Type B pancreatic cell (in vitro differentiated cells): ENCODE data around the gene SPRED2. TPM values are rescaled to one million over a fixed set of nuclear protein-coding genes. Genes with fewer than 3 reads are reported as not detected.

ENCODE experiments used
- DNase-seq: peaks from one replicate; pipeline ENCODE4 v3.0.0; 2021; ENCODE audit warnings: mixed read lengths; ENCODE audit not compliant: unreplicated experiment; ENCODE audit errors: extremely low spot score
- H3K27ac Mint-ChIP-seq: 2 replicates; pipeline ENCODE4 v1.8.0; 2021; ENCODE audit warnings: mild to moderate bottlenecking, mixed read lengths
- H3K27me3 Mint-ChIP-seq: 2 replicates; pipeline ENCODE4 v1.8.0; 2021; ENCODE audit warnings: mixed read lengths
- H3K36me3 Mint-ChIP-seq: 2 replicates; pipeline ENCODE4 v1.8.0; 2021; ENCODE audit warnings: mixed read lengths
- H3K4me1 Mint-ChIP-seq: one replicate; pipeline ENCODE4 v1.8.0; 2021; ENCODE audit warnings: mixed read lengths; ENCODE audit not compliant: unreplicated experiment
- H3K4me3 Mint-ChIP-seq: 2 replicates; pipeline ENCODE4 v1.8.0; 2021; ENCODE audit warnings: mild to moderate bottlenecking, mixed read lengths
- H3K9me3 Mint-ChIP-seq: 2 replicates; pipeline ENCODE4 v1.8.0; 2021; ENCODE audit warnings: mixed read lengths
- total RNA-seq: library from RNA; stranded (reverse); gene quantifications from 2 replicates; pipeline ENCODE4 v1.2.1, GENCODE V29; 2021; ENCODE audit warnings: low replicate concordance
- TF ChIP-seq, protein P1 (sequence below): fragments of 200-600 bp; sonication (generic); conservative IDR thresholded peaks from 2 replicates; pipeline ENCODE4 v1.5.0; 2021; ENCODE audit warnings: antibody characterized with exemption, mild to moderate bottlenecking

SPRED2 gene
- total RNA-seq, 1 donor from 2014 or later = 38.9 TPM

- Mint-ChIP-seq H3K9me3 (no peaks in the 10 kb centered on the region), H3K27me3 (peaks cover 5% of the 10 kb centered on the region), H3K4me3 (no peak overlapping the region), H3K4me1 (peaks cover 42% of the 10 kb centered on the region), H3K27ac (no peak overlapping the region), H3K36me3 (no peaks in the 10 kb centered on the region)
- TF ChIP-seq, protein P1, sequence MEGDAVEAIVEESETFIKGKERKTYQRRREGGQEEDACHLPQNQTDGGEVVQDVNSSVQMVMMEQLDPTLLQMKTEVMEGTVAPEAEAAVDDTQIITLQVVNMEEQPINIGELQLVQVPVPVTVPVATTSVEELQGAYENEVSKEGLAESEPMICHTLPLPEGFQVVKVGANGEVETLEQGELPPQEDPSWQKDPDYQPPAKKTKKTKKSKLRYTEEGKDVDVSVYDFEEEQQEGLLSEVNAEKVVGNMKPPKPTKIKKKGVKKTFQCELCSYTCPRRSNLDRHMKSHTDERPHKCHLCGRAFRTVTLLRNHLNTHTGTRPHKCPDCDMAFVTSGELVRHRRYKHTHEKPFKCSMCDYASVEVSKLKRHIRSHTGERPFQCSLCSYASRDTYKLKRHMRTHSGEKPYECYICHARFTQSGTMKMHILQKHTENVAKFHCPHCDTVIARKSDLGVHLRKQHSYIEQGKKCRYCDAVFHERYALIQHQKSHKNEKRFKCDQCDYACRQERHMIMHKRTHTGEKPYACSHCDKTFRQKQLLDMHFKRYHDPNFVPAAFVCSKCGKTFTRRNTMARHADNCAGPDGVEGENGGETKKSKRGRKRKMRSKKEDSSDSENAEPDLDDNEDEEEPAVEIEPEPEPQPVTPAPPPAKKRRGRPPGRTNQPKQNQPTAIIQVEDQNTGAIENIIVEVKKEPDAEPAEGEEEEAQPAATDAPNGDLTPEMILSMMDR = no peak
- DNase-seq = no peak
These were observed 135.4 kb downstream of the SPRED2 start for GRCh38 chr2:65296971-65297370.

GRCh38 chr2:65294701-65295100 lies 137.7 kb downstream of the SPRED2 start:
- no peak overlapping the region for H3K27ac Mint-ChIP-seq
- no peak for DNase-seq

GRCh38 chr2:65294136-65294535 lies 138.3 kb downstream of the SPRED2 start:
- TF ChIP-seq, protein P1 = no peak

More at GRCh38 chr2:65294701-65295100, 137.7 kb downstream of the SPRED2 start:
- Mint-ChIP-seq H3K4me3 (no peak overlapping the region), H3K4me1 (peaks cover 32% of the 10 kb centered on the region), H3K36me3 (no peaks in the 10 kb centered on the region), H3K27me3 (peaks cover 5% of the 10 kb centered on the region), H3K9me3 (no peaks in the 10 kb centered on the region)
- TF ChIP-seq, protein P1 = no peak

GRCh38 chr2:65293376-65293775 lies 139.0 kb downstream of the SPRED2 start:
- no peaks in the 10 kb centered on the region for H3K9me3 Mint-ChIP-seq
- H3K4me3 Mint-ChIP-seq = no peak overlapping the region
- peaks cover 5% of the 10 kb centered on the region for H3K27me3 Mint-ChIP-seq
- peaks cover 32% of the 10 kb centered on the region for H3K4me1 Mint-ChIP-seq
- TF ChIP-seq, protein P1 = no peak
- H3K27ac Mint-ChIP-seq = peak overlapping the region; percentile 33
- H3K36me3 Mint-ChIP-seq = no peaks in the 10 kb centered on the region
- DNase-seq = no peak

More at GRCh38 chr2:65294136-65294535, 138.3 kb downstream of the SPRED2 start:
- Mint-ChIP-seq H3K4me1 (peaks cover 32% of the 10 kb centered on the region), H3K36me3 (no peaks in the 10 kb centered on the region), H3K27me3 (peaks cover 5% of the 10 kb centered on the region), H3K9me3 (no peaks in the 10 kb centered on the region), H3K4me3 (no peak overlapping the region), H3K27ac (no peak overlapping the region)
- no peak for DNase-seq

DNA sequence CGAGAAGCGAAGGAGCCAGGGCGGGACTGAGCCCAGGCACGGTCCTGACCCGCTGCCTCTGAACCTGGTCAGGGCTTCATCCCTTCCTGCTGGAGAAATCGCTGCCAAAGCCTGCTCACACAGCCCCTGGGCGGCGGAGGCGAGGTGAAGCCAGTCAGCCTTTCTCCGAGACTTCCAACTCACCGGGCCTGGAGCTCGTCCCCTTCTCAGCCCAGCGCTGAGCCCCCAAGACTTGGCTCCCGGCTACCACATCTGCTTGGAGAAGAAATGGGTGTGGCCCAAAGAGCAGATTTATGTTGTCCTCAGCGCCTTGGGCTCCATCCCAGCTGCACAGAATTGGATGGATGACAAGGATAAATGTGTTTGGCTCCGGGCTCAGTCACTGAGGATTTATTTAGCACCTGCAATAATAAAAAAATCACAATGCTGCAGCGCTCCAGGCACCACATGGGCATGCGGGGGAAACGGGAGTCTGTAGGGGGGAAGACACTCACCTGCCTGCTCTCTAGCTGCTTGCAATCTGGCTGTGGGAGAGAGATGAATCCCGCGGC lies 139.9 kb downstream of the SPRED2 start:
- Mint-ChIP-seq H3K27me3 (peaks cover 5% of the 10 kb centered on the region), H3K9me3 (no peaks in the 10 kb centered on the region), H3K4me3 (no peak overlapping the region), H3K4me1 (peaks cover 32% of the 10 kb centered on the region), H3K36me3 (no peaks in the 10 kb centered on the region), H3K27ac (peak overlapping the region; percentile 33)
- DNase-seq = no peak
- TF ChIP-seq, protein P1 = no peak

DNA sequence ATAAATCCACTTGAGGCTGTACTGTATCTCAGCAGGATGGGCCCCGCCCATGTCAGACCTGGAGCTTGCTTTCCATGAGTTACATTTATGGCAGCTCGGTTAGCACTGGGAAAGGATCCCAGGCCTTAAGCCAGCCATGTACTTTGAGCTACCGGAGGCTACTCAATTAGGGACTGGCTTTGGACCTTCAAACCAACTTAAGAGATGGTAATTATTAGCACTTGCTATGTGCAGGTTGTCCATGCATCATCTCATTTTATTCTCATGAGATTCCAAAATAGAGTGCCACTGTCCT lies 140.3 kb downstream of the SPRED2 start:
- Mint-ChIP-seq H3K9me3 (no peaks in the 10 kb centered on the region), H3K27ac (peak overlapping the region; percentile 7), H3K36me3 (no peaks in the 10 kb centered on the region), H3K4me3 (no peak overlapping the region), H3K27me3 (peaks cover 5% of the 10 kb centered on the region), H3K4me1 (peaks cover 32% of the 10 kb centered on the region)
- DNase-seq = no peak
- TF ChIP-seq, protein P1 = no peak
